ENCODE data around the gene DNAH14. TPM values are rescaled to one million over a fixed set of nuclear protein-coding genes. Genes with fewer than 3 reads are reported as not detected.

The DNAH14 gene
- total and polyA plus RNA-seq, 2 donors (not counting 3 experiments of a cell fraction or from before 2014, with no cell fraction given): 1.5 to 7.1 TPM

DNA sequence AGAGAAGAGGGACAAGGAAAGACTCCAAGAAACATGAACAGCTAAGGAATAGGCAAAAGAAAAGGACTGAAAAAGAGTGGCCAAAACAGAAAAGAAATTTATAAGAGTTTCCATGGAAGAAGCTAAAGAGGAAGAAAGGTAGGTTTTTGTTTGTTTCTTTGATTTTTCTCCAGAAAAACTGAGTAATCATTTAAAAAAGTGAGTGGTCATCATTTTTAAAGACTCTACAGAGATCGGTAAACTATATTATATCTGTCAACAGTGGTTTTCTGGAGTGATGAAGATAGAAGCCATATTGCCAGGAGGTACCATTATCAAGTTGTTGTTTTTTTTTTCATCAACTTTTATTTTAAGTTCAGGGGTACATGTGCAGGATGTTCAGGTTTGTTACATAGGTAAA is 202.4 kb downstream of the DNAH14 start:
- TF ChIP-seq CTCF (IDR thresholded peaks at IDR 0.05; ENCODE audit: extremely low read depth in 1 of 2, insufficient read depth in 1 of 2, low read depth in 1 of 2, low read length in 2 of 2) (no peak), JUN (IDR thresholded peaks at IDR 0.05; ENCODE audit: borderline replicate concordance, insufficient read depth, insufficient read length, low read depth) (no peak), FOS (IDR thresholded peaks at IDR 0.05; ENCODE audit: borderline replicate concordance, insufficient read depth, low read length) (no peak), POLR2A (IDR thresholded peaks at IDR 0.05; ENCODE audit: low read depth, low read length) (no peak), MYC (IDR thresholded peaks at IDR 0.05; ENCODE audit: low read depth, low read length) (no peak), POLR2AphosphoS5 (IDR thresholded peaks at IDR 0.05; ENCODE audit: insufficient read depth, low read depth, low read length) (no peak), EZH2 (IDR thresholded peaks at IDR 0.05; ENCODE audit: borderline replicate concordance, low read depth, low read length, severe bottlenecking) (no peak), GATA2 (IDR thresholded peaks at IDR 0.05; ENCODE audit: insufficient read depth, insufficient read length, low read depth, low read length) (no peak)
- TF ChIP-seq, protein P1, sequence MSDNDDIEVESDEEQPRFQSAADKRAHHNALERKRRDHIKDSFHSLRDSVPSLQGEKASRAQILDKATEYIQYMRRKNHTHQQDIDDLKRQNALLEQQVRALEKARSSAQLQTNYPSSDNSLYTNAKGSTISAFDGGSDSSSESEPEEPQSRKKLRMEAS (IDR thresholded peaks at IDR 0.05; ENCODE audit: insufficient read depth, insufficient read length): no peak
- ChIA-PET POLR2A (no interaction called here), CTCF (no interaction called here)
- Histone ChIP-seq H3K79me2 (ENCODE audit: control insufficient read depth, insufficient read depth, low read length) (no peaks in the 10 kb centered on the region), H3K36me3 (ENCODE audit: control insufficient read depth in 2 of 2, extremely low read depth in 1 of 2, insufficient read depth in 2 of 2, low read length in 2 of 2) (no peaks in the 10 kb centered on the region), H3K27me3 (ENCODE audit: control insufficient read depth in 2 of 2, insufficient read depth in 2 of 2, low read length in 2 of 2) (no peaks in the 10 kb centered on the region), H3K4me2 (ENCODE audit: insufficient read depth, low read length) (no peak overlapping the region), H3K4me1 (ENCODE audit: control insufficient read depth, extremely low read depth, insufficient read depth, low read length) (no peaks in the 10 kb centered on the region), H3K9ac (replicated peaks; ENCODE audit: extremely low read depth, insufficient read depth, low read length) (no peak overlapping the region), H3K9me3 (replicated peaks; ENCODE audit: control insufficient read depth, insufficient read depth, low read length) (no peaks in the 10 kb centered on the region), H3K4me3 (replicated peaks in 1 of 3; ENCODE audit: insufficient read depth in 1 of 3, low read depth in 1 of 3, low read length in 3 of 3) (no peak overlapping the region), H4K20me1 (replicated peaks; ENCODE audit: control insufficient read depth, extremely low read depth, insufficient read depth, low read length) (no peaks in the 10 kb centered on the region), H3K27ac (ENCODE audit: insufficient read depth, low read depth, low read length) (no peak overlapping the region), H3K9me1 (replicated peaks; ENCODE audit: control insufficient read depth, extremely low read depth, insufficient read depth, low read length) (no peaks in the 10 kb centered on the region), H2AFZ (ENCODE audit: low read depth, low read length) (no peak overlapping the region)
- intact Hi-C loops (cut with micrococcal nuclease): no loop called here
- FAIRE-seq (no peak), DNase-seq (ENCODE audit: low read depth, low spot score) (no peak)
- no TSS peak for BruUV-seq (replicated peaks)
- dilution Hi-C loops (cut with MboI; ENCODE audit: extremely low pct_ligation_motif_present, low sequenced_read_pairs): no loop called here

Data from endothelial cell of umbilical vein (primary cell).